Measurements from ENCODE around the gene PPP1R37.
A peak's percentile ranks its signal among the peaks of the same experiment; 100 is the strongest.

Gene PPP1R37

GRCh38 chr19:45172173-45172572, 79.2 kb downstream of the PPP1R37 start:
- Mint-ChIP-seq H3K4me3 (no peak overlapping the region), H3K9me3 (no peaks in the 10 kb centered on the region), H3K36me3 (ENCODE audit: low read depth) (no peaks in the 10 kb centered on the region), H3K27ac (no peak overlapping the region), H3K27me3 (ENCODE audit: low read depth) (no peaks in the 10 kb centered on the region), H3K4me1 (peaks cover 6% of the 10 kb centered on the region)
- TF ChIP-seq CTCF (IDR thresholded peaks at IDR 0.05; ENCODE audit: unreplicated experiment in 3 of 3): no peak

DNA sequence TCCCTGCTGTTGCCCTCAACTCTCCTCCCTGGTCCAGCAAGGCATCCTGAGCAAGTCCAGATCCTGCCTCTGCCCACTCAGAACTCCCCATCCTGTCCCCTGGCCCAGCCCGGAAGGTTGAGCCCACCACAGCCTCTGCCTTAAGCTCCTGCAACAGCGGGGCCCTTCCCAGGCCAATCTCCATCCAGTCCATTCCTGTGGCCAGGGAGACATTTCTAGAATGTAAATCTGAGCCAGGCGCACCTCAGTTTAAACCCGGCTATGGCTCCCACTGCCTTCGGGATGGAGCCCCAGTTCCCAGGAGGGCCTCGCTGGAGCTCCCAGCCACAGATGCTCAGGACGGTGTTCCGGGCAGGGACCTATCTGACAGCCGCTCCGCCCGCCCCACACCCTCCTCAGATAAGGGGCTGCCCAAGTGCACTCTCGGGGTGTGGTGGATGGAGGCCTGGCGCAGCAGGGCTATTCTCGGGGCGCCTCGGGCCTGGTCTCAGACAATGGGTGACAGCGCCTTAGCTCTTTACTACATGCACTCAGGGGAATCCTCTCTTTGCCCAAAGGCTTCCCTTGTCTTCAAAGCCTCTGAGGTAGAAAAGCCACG, 79.7 kb downstream of the PPP1R37 start:
- no peak overlapping the region for H3K27ac Mint-ChIP-seq
- H3K4me3 Mint-ChIP-seq: no peak overlapping the region
- no peaks in the 10 kb centered on the region for H3K36me3 Mint-ChIP-seq (ENCODE audit: low read depth)
- H3K27me3 Mint-ChIP-seq (ENCODE audit: low read depth): no peaks in the 10 kb centered on the region
- H3K4me1 Mint-ChIP-seq: peaks cover 6% of the 10 kb centered on the region
- TF ChIP-seq CTCF (IDR thresholded peaks at IDR 0.05; ENCODE audit: unreplicated experiment in 3 of 3): no peak
- H3K9me3 Mint-ChIP-seq: no peaks in the 10 kb centered on the region

DNA sequence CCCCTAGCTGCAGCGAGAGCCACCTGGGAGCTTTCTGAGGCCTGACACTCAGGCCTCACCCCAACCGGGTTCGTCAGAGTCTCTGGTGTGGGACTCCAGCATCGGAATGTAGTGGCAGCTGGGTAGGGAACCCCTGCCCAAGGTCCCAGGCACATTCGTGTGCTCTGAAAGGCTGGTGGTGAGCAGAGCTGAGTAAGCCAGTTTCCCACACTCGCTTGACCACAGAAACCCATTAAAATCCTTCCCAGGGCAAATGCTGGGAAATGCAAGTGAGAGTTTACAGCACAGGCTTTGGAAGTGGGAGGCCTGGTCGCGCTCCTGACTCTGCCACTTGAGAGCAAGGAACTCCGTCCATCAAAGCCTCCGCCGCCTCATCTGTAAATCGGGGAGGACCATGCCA, 80.8 kb downstream of the PPP1R37 start:
- H3K4me1 Mint-ChIP-seq: peaks cover 11% of the 10 kb centered on the region
- TF ChIP-seq CTCF (IDR thresholded peaks at IDR 0.05; ENCODE audit: unreplicated experiment in 3 of 3): no peak
- H3K9me3 Mint-ChIP-seq: no peaks in the 10 kb centered on the region
- no peaks in the 10 kb centered on the region for H3K36me3 Mint-ChIP-seq (ENCODE audit: low read depth)
- H3K27ac Mint-ChIP-seq: peak overlapping the region in 1 of 3 experiments; percentile 88
- H3K4me3 Mint-ChIP-seq: peak overlapping the region in 1 of 3 experiments; percentile 64
- no peaks in the 10 kb centered on the region for H3K27me3 Mint-ChIP-seq (ENCODE audit: low read depth)

DNA sequence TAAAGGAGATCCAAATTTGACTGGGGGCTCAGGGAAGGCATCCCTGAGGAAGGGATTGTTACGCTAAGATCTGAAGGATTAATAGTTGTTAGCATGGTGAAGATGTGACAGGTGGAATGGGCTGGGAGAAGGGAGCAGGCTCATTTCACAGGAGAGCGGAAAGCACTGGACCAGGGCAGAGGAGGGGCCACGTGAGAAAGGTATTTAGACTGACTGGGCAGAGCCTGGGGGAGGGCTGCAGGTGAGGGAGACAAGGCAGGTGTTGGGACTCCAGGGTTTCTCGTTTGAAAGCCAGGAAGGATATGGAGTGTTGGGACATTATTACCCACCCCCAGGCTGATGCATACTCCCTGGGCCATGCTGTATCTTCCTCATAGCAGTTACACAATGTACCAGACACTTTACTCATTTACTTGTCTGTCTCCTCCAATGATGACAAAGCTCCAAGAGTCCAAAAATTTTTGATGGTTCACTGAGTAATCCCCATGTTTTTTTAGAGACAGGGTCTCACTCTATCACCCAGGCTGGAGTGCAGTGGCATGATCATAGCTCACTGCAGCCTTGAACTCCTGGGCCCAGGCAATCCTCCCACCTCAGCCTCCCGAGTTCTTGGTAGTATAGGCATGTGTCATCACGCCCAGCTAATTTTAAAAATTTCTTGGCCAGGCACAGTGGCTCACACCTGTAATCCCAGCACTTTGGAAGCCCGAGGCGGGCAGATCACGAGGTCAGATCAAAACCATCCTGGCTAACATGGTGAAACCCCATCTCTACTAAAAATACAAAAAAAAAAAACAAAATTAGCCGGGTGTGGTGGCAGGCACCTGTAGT, 82.8 kb downstream of the PPP1R37 start:
- no peak for TF ChIP-seq CTCF (IDR thresholded peaks at IDR 0.05; ENCODE audit: unreplicated experiment in 3 of 3)
- Mint-ChIP-seq H3K27me3 (ENCODE audit: low read depth) (no peaks in the 10 kb centered on the region), H3K4me3 (peak overlapping the region; percentile 69 to 85 (median 81))

DNA sequence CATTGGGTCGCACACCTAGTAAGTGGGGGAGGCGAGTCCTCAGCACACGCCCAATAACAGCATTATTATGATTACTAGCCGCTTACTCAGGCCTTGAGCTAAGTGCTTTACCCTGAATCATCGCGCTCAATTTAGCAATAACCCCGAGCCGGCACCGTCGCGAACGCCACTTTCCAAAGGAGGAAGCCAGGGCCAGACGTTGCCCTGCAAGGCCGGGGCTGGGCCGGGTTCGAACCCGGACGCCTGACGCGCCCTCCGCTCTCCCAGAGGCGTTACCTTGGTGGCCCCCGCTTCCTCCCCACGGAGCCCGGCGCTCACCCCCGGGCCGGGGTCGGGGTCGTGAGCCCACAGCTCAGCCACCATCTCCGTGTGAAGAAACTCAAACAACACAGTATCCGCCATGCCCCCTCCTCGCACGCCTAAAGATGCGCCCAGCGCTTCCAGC, 84.9 kb downstream of the PPP1R37 start, which contains the start of gene TRAPPC6A:
Gene TRAPPC6A, minus strand, starts transcription at position 421 of the 445 bp plus-strand sequence. Its CDS starts 19 bp downstream, at position 402.
- Mint-ChIP-seq H3K36me3 (ENCODE audit: low read depth) (peaks cover 4% of the 10 kb centered on the region), H3K27ac (peak within 1 kb of the TSS; percentile 31 to 88 (median 71)), H3K4me3 (peak within 1 kb of the TSS; percentile 89 to 91 (median 90)), H3K4me1 (peaks cover 19% of the 10 kb centered on the region), H3K9me3 (no peaks in the 10 kb centered on the region), H3K27me3 (ENCODE audit: low read depth) (no peaks in the 10 kb centered on the region)
- no peak for TF ChIP-seq CTCF (IDR thresholded peaks at IDR 0.05; ENCODE audit: unreplicated experiment in 3 of 3)

More for the DNA sequence above, 82.8 kb downstream of the PPP1R37 start:
- no peaks in the 10 kb centered on the region for H3K9me3 Mint-ChIP-seq
- no peaks in the 10 kb centered on the region for H3K36me3 Mint-ChIP-seq (ENCODE audit: low read depth)
- H3K4me1 Mint-ChIP-seq: peaks cover 11% of the 10 kb centered on the region
- H3K27ac Mint-ChIP-seq: peak overlapping the region in 2 of 3 experiments; percentile 40 to 82
